Activated CD4-positive, alpha-beta T cell treated with anti-CD3 and anti-CD28 coated beads, Interleukin-2, amount 10 ng/mL, durations not matched to agents 7 days and 5 days (primary cell): ENCODE results near the gene ANO2. TPM values are rescaled to one million over a fixed set of nuclear protein-coding genes. Genes with fewer than 3 reads are reported as not detected.

ENCODE experiments used
- CTCF ChIA-PET: fragments of 350-600 bp; sonication (Branson Sonifier 250); formaldehyde crosslinking; loops from one replicate; lab custom pipeline; 2021; ENCODE audit warnings: antibody characterized with exemption; lab: Charles Lee
- POLR2A ChIA-PET: fragments of 350-600 bp; sonication (Branson Sonifier 250); formaldehyde crosslinking; loops from one replicate; lab custom pipeline; 2021; ENCODE audit warnings: antibody characterized with exemption; lab: Charles Lee
- DNase-seq: peaks from one replicate; pipeline ENCODE4 v3.0.0-alpha.2; 2020
- H3K27ac Mint-ChIP-seq: one replicate; pipeline ENCODE4 v1.8.0; 2021; ENCODE audit warnings: mild to moderate bottlenecking, moderate library complexity, mixed read lengths
- H3K27me3 Mint-ChIP-seq: one replicate; pipeline ENCODE4 v1.8.0; 2021; ENCODE audit warnings: mixed read lengths
- H3K36me3 Mint-ChIP-seq: one replicate; pipeline ENCODE4 v1.8.0; 2021; ENCODE audit warnings: low read depth, mixed read lengths
- H3K4me1 Mint-ChIP-seq: one replicate; pipeline ENCODE4 v1.8.0; 2021; ENCODE audit warnings: mixed read lengths
- H3K4me3 Mint-ChIP-seq: one replicate; pipeline ENCODE4 v1.8.0; 2021; ENCODE audit warnings: mild to moderate bottlenecking, moderate library complexity, mixed read lengths
- H3K9me3 Mint-ChIP-seq: one replicate; pipeline ENCODE4 v1.8.0; 2021; ENCODE audit warnings: mixed read lengths
- total RNA-seq, 2 experiments: library from RNA; stranded (reverse); gene quantifications; one replicate each; pipeline ENCODE4 v1.2.3, GENCODE V29; 2021

Gene ANO2
- total RNA-seq, 2 experiments from 2014 or later = not detected

DNA sequence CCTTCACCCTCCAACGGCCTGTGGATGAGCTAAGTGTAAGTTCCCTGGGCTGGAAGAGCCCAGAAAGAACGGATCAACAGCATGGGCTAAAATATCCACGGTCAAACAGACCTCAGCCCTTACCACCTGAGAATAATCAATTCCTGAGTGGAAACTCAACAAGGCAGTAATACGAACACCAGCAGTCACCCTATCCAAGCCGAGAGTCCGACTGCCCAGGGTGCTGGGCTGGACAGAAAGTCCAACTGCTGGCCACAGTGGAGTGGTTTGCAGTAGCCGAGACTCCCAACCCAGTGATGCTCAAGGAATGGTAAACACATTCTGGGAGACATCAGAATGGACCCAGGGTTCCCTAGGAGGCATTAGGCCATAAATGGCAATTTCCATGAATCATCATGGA lies 36.8 kb downstream of the ANO2 start:
- Mint-ChIP-seq H3K4me1 (no peaks in the 10 kb centered on the region), H3K4me3 (no peak overlapping the region), H3K27ac (no peak overlapping the region), H3K36me3 (no peaks in the 10 kb centered on the region), H3K9me3 (no peaks in the 10 kb centered on the region), H3K27me3 (peaks cover 9% of the 10 kb centered on the region)
- ChIA-PET POLR2A (no interaction called here), CTCF (no interaction called here)
- DNase-seq = no peak

DNA sequence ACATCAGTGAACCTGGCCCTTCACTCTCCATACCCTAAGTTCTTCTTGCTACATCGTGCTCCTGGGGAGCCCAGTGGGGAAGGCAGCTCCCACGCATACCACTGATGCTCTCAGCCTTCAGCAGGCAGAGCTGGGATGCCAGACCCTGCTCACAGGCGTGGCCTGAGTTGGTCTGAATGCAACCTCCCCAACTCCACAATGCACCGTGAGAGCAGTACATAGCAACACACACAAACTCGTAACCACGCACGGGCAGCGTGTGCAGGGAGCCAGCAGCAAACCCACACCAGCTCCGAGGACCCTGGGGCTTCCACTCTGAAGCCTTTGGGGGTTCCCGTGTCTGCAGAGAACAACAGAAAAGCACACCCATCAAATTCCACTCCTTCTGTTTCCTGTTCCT lies 37.3 kb downstream of the ANO2 start:
- Mint-ChIP-seq H3K4me1 (no peaks in the 10 kb centered on the region), H3K27me3 (peaks cover 9% of the 10 kb centered on the region), H3K36me3 (no peaks in the 10 kb centered on the region), H3K27ac (no peak overlapping the region), H3K9me3 (no peaks in the 10 kb centered on the region), H3K4me3 (no peak overlapping the region)
- DNase-seq = no peak
- POLR2A ChIA-PET = no interaction called here
- CTCF ChIA-PET = no interaction called here

DNA sequence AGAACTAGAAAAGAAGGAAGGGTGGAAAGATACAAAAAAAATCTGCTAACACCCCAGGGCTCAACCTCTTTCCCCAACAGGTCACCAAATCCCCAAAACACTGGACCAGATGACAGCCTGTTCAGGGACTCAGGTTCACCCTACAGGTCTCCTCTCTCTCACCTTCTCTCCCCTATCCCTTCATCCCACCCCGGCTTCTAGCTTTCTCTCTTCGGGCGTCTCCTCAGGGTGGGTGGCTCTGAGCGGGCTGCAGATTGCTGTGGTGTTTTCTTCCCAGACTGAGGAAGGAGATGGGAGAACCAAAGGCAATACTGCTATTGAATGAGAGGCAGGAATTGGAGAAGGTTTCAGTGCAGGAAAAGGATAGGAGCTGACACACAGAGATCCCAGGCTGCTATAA lies 39.3 kb downstream of the ANO2 start:
- H3K9me3 Mint-ChIP-seq = no peaks in the 10 kb centered on the region
- peaks cover 10% of the 10 kb centered on the region for H3K27me3 Mint-ChIP-seq
- H3K4me3 Mint-ChIP-seq = no peak overlapping the region
- H3K36me3 Mint-ChIP-seq = no peaks in the 10 kb centered on the region
- no peaks in the 10 kb centered on the region for H3K4me1 Mint-ChIP-seq
- no peak overlapping the region for H3K27ac Mint-ChIP-seq
- no peak for DNase-seq
- ChIA-PET POLR2A (no interaction called here), CTCF (no interaction called here)

GRCh38 chr12:5904969-5905368 lies 40.1 kb downstream of the ANO2 start:
- DNase-seq = no peak
- H3K27ac Mint-ChIP-seq = peak overlapping the region; percentile 19
- no peaks in the 10 kb centered on the region for H3K36me3 Mint-ChIP-seq
- POLR2A ChIA-PET = no interaction called here
- no peaks in the 10 kb centered on the region for H3K9me3 Mint-ChIP-seq
- no peak overlapping the region for H3K4me3 Mint-ChIP-seq
- peaks cover 7% of the 10 kb centered on the region for H3K27me3 Mint-ChIP-seq
- H3K4me1 Mint-ChIP-seq = no peaks in the 10 kb centered on the region
- CTCF ChIA-PET = no interaction called here

DNA sequence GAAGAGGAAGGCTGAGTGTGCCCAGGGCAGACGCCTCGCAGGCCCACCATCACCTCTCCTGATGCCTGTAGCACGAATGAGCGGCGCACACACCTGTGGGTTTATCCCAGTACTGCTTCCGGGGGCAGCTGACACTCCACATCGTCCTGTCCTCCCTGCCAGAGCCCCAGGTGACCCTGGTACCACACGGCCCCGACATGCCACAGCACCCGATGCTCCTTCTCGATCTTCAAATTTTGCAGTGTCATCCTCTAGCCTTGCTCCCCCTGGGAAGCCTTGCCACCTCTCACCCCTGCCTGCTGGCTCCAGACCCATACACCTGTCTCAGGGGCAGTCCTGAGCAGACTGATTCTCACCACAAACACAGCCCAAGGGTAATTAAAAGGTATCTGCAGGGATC lies 40.6 kb downstream of the ANO2 start:
- Mint-ChIP-seq H3K4me3 (no peak overlapping the region), H3K27ac (no peak overlapping the region), H3K9me3 (no peaks in the 10 kb centered on the region), H3K36me3 (no peaks in the 10 kb centered on the region), H3K27me3 (peaks cover 5% of the 10 kb centered on the region), H3K4me1 (no peaks in the 10 kb centered on the region)
- no peak for DNase-seq
- POLR2A ChIA-PET = no interaction called here
- CTCF ChIA-PET = no interaction called here

DNA sequence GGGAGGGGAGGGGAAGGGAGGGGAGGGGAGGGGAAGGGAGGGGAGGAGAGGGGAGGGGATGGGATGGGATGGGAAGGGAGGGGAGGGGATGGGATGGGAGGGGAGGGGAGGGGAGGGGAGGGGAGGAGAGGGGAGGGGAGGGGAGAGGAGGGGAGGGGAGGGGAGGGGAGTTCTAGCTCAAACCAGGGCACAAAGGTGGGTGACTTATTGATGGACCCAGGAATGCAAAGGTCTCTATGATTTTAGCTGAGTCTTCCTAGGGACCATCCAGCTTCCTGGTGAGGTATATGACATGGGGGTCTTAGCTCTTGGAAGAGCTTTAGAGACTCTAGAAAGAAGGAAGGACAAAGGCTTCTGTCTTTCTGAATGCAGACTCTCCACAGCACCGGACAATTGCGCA lies 42.3 kb downstream of the ANO2 start:
- CTCF ChIA-PET = interaction anchor here (0.7 to 0.9 kb wide), 2 partner anchors 214 to 437 kb away, joined by 3 read pairs; no protein-coding TSS in a partner anchor
- H3K36me3 Mint-ChIP-seq = no peaks in the 10 kb centered on the region

GRCh38 chr12:5901416-5901815 lies 43.6 kb downstream of the ANO2 start:
- CTCF ChIA-PET = no interaction called here
- H3K4me3 Mint-ChIP-seq = no peak overlapping the region
- no peaks in the 10 kb centered on the region for H3K4me1 Mint-ChIP-seq
- DNase-seq = no peak
- H3K27ac Mint-ChIP-seq = no peak overlapping the region
- POLR2A ChIA-PET = no interaction called here
- H3K27me3 Mint-ChIP-seq = peaks cover 7% of the 10 kb centered on the region
- H3K36me3 Mint-ChIP-seq = no peaks in the 10 kb centered on the region
- H3K9me3 Mint-ChIP-seq = no peaks in the 10 kb centered on the region

More for the DNA sequence above, 42.3 kb downstream of the ANO2 start:
- Mint-ChIP-seq H3K4me3 (no peak overlapping the region), H3K27me3 (peaks cover 3% of the 10 kb centered on the region), H3K27ac (no peak overlapping the region), H3K4me1 (no peaks in the 10 kb centered on the region), H3K9me3 (no peaks in the 10 kb centered on the region)
- POLR2A ChIA-PET = no interaction called here
- no peak for DNase-seq

DNA sequence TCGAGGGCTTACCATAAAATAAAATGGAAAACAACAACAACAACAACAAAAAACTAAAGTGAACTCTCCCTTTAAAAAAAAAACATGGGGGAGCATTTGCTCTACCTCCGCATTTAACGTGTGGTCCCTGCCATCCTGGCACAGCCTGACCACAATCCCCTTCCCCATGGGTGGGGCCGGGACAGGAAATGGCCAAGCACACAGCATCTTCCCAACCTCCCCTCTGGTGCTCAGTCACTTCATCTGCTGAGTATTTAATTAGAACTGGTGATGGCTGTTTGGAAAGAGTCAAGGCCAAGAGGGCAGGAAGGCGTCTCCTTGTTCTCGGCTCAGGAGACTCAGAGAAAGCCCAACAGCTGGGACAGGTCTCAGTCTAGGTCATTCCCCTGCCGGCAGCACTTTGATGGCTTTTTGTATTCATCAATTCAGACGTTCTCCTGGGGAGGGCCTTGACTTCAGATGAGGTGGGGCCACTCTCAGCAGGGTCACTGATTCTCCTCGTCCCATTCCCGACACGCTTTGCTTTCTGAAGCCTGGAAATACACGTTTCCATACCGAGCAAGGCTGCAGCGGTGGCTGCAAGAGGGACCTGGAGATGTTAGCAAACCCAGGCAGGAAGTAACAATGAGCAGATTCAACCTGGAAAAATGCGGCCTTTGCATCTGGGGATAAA lies 44.4 kb downstream of the ANO2 start:
- Mint-ChIP-seq H3K4me1 (no peaks in the 10 kb centered on the region), H3K27me3 (peaks cover 9% of the 10 kb centered on the region), H3K4me3 (no peak overlapping the region), H3K36me3 (no peaks in the 10 kb centered on the region), H3K27ac (no peak overlapping the region), H3K9me3 (no peaks in the 10 kb centered on the region)
- ChIA-PET POLR2A (no interaction called here), CTCF (no interaction called here)
- no peak for DNase-seq

DNA sequence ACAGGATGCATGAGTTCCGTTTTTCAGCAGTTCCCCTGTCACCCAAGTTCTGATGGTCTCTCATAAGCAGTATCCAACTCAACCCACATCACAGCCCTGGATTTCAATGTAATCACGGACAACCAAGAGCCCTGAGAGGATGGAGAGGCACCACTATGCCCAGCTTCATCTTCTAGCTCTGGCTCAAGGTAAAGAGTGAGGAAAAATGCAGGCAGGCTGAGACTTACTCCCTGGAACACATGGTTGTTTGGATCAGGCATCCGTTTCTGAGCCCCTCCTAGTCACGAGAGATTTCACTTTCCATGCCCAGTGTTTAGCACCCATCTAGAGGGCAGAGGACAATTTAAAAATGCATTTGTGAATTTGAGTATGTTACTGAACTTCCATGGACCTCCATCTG lies 45.0 kb downstream of the ANO2 start:
- Mint-ChIP-seq H3K27ac (no peak overlapping the region), H3K4me3 (no peak overlapping the region), H3K4me1 (no peaks in the 10 kb centered on the region), H3K27me3 (peaks cover 14% of the 10 kb centered on the region), H3K36me3 (no peaks in the 10 kb centered on the region), H3K9me3 (no peaks in the 10 kb centered on the region)
- POLR2A ChIA-PET = no interaction called here
- CTCF ChIA-PET = no interaction called here
- no peak for DNase-seq

DNA sequence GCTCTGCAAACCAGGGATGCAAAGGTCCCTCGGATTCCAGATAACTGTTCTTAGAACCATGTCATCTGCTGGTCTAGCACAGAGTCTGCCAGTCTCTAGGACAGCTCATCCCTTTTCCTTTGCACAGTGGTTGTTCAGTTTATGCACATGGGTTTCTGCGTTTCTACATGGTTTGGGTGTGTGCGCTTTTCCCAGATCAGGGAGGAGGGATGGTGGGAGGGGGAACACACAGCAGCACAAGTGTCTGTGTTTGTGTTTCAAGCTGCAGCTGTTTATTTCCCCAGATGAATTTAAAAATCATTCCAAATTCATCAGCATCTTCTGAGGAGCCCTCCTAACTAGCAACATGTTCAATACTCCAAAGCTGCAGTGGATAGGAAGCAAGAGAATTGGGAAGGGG lies 45.4 kb downstream of the ANO2 start:
- no peaks in the 10 kb centered on the region for H3K4me1 Mint-ChIP-seq
- POLR2A ChIA-PET = no interaction called here
- CTCF ChIA-PET = no interaction called here
- H3K9me3 Mint-ChIP-seq = no peaks in the 10 kb centered on the region
- H3K27ac Mint-ChIP-seq = no peak overlapping the region
- H3K27me3 Mint-ChIP-seq = peaks cover 15% of the 10 kb centered on the region
- H3K36me3 Mint-ChIP-seq = no peaks in the 10 kb centered on the region
- no peak for DNase-seq
- H3K4me3 Mint-ChIP-seq = no peak overlapping the region

GRCh38 chr12:5898874-5899273 lies 46.2 kb downstream of the ANO2 start:
- Mint-ChIP-seq H3K27me3 (peaks cover 23% of the 10 kb centered on the region), H3K9me3 (no peaks in the 10 kb centered on the region), H3K4me3 (no peak overlapping the region), H3K36me3 (no peaks in the 10 kb centered on the region), H3K27ac (no peak overlapping the region), H3K4me1 (no peaks in the 10 kb centered on the region)
- ChIA-PET POLR2A (no interaction called here), CTCF (no interaction called here)
- no peak for DNase-seq

- Mint-ChIP-seq H3K27me3 (peaks cover 39% of the 10 kb centered on the region), H3K27ac (no peak overlapping the region), H3K4me3 (no peak overlapping the region), H3K36me3 (no peaks in the 10 kb centered on the region), H3K4me1 (peaks cover 8% of the 10 kb centered on the region), H3K9me3 (no peaks in the 10 kb centered on the region)
- POLR2A ChIA-PET = no interaction called here
- CTCF ChIA-PET = no interaction called here
- DNase-seq = no peak
Observed at GRCh38 chr12:5889381-5890047, 55.5 kb downstream of the ANO2 start.

DNA sequence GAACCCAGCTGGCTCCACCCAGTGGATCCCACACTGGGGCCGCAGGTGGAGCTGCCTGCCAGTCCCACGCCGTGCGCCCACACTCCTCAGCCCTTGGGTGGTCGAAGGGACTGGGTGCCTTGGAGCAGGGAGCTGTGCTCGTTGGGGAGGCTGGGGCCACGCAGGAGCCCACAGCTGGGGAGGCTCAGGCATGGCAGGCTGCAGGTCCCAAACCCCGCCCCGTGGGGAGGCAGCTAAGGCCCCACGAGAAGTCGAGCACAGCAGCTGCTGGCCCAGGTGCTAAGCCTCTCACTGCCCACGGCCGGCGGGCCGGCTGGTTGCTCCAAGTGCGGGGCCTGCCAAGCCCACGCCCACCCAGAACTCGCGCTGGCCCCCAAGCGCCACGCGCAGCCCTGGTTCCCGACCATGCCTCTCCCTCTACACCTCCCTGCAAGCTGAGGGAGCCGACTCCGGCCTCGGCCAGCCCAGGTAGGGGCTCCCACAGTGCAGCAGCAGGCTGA lies 56.2 kb downstream of the ANO2 start:
- CTCF ChIA-PET = no interaction called here
- Mint-ChIP-seq H3K27ac (no peak overlapping the region), H3K9me3 (no peaks in the 10 kb centered on the region), H3K27me3 (peaks cover 33% of the 10 kb centered on the region), H3K36me3 (no peaks in the 10 kb centered on the region), H3K4me1 (peaks cover 8% of the 10 kb centered on the region), H3K4me3 (no peak overlapping the region)
- POLR2A ChIA-PET = no interaction called here
- DNase-seq = no peak
